ENCODE data around the gene PIK3R2. TPM values are rescaled to one million over a fixed set of nuclear protein-coding genes. Genes with fewer than 3 reads are reported as not detected.

Gene PIK3R2
- total and polyA plus RNA-seq, 2 of the 4 experiments (the other 2 are of a cell fraction) = 12.2 to 25.1 TPM

DNA sequence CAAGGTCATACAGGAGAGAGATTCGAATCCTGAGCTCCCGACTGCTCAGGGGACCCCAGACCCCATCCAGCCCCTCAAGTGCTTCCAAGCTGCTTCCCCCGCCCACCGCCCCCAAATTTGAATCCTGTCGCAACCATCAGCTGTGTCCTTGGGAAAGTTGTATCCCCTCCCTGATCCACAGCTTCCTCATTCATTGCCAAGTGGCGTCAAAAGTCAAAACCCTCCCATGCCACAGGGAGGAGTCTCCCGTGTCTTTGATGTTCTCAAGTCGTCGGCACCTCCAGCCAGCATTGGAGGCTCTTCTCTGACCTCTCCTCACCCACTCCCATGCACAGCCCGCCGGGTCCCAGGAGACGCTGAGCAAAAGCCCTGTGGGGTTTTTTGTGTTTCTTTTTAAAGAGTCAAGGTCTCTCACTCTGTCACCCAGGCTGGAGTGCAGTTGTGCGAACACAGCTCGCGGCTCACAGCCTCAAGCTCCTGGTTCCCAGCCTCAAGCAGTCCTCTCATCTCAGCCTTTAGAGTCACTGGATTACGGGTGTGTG lies 17.8 kb downstream of the PIK3R2 start:
- H3K23ac ChIP-seq (ENCODE audit: low read depth, low read length) = no peak overlapping the region
- H3K27me3 ChIP-seq (ENCODE audit: control insufficient read depth, insufficient read depth, low read length) = no peaks in the 10 kb centered on the region
- H4K20me1 ChIP-seq (ENCODE audit: insufficient read depth, low read length) = no peaks in the 10 kb centered on the region
- no peaks in the 10 kb centered on the region for H3K9me1 ChIP-seq (ENCODE audit: insufficient read depth, low read length)
- 100% methylated on average over 2 of the region's 16 CpGs; no CpG with 5 or more reads in 1 of the 2 experiments for WGBS, 2 experiments (ENCODE audit: extremely low coverage in 2 of 2, insufficient read length in 1 of 2)
- no peak overlapping the region for H2BK120ac ChIP-seq (ENCODE audit: low read depth, low read length)
- no peak overlapping the region for H4K91ac ChIP-seq (ENCODE audit: insufficient read depth, low read depth, low read length)
- BruUV-seq (replicated peaks) = no TSS peak
- DNase-seq = no peak
- H3K4me1 ChIP-seq (ENCODE audit: control insufficient read depth, insufficient read depth, low read length) = peaks cover 3% of the 10 kb centered on the region; the same call in 1 of the 2 replicates
- POLR2A ChIA-PET (ENCODE audit: unreplicated experiment) = interaction anchor here (0.6 kb wide), 1 partner anchor 311 kb away, joined by 3 read pairs; the partner anchor contains the start of gene RPL18A
- in situ Hi-C loops (cut with MboI; ENCODE audit: low sequenced_read_pairs) (no loop called here), intact Hi-C loops (cut with micrococcal nuclease) (loop anchor here (5.0 kb wide), 2 partner anchors 82 to 163 kb away; partner anchors contain the start of gene ARRDC2), dilution Hi-C loops (cut with HindIII; ENCODE audit: low sequenced_read_pairs, unreplicated experiment) (no loop called here)
- H3K4ac ChIP-seq (ENCODE audit: low read depth, low read length) = no peak overlapping the region
- no peaks in the 10 kb centered on the region for H3K79me1 ChIP-seq (ENCODE audit: low read depth in 1 of 2, low read length in 2 of 2)
- H4K5ac ChIP-seq (ENCODE audit: low read depth, low read length) = no peak overlapping the region
- H3K36me3 ChIP-seq (ENCODE audit: control insufficient read depth, insufficient read depth, low read length) = peaks cover 26% of the 10 kb centered on the region
- H3K14ac ChIP-seq (replicated peaks; ENCODE audit: low read depth, low read length) = no peak overlapping the region
- H2BK20ac ChIP-seq (ENCODE audit: low read depth, low read length) = no peak overlapping the region
- H3K27ac ChIP-seq (ENCODE audit: insufficient read depth, low read length) = no peak overlapping the region
- no peak overlapping the region for H2AK5ac ChIP-seq (ENCODE audit: low read depth, low read length)
- no peak overlapping the region for H4K8ac ChIP-seq (ENCODE audit: low read depth in 2 of 2, low read length in 2 of 2)
- no peak overlapping the region for H2AK9ac ChIP-seq (replicated peaks; ENCODE audit: low read depth, low read length, poor library complexity)
- CTCF ChIA-PET = interaction anchor here (0.8 kb wide), 1 partner anchor 22 kb away, joined by 4 read pairs; no protein-coding TSS in a partner anchor
- H3K9ac ChIP-seq (ENCODE audit: low read depth, low read length) = no peak overlapping the region
- H3K56ac ChIP-seq (ENCODE audit: extremely low read depth, insufficient read depth, low read length) = no peak overlapping the region
- no peak overlapping the region for H2AFZ ChIP-seq (replicated peaks; ENCODE audit: low read length, poor library complexity)
- H3K18ac ChIP-seq (ENCODE audit: low read depth, low read length) = no peak overlapping the region
- no peaks in the 10 kb centered on the region for H3K9me3 ChIP-seq (ENCODE audit: control insufficient read depth, insufficient read depth, low read length)
- no peak overlapping the region for H3K4me3 ChIP-seq (ENCODE audit: insufficient read depth, low read depth, low read length)
- H2BK5ac ChIP-seq (ENCODE audit: low read depth, low read length, poor library complexity, severe bottlenecking) = no peak overlapping the region
- H3K4me2 ChIP-seq (ENCODE audit: low read depth, low read length) = no peak overlapping the region
- no peak for TF ChIP-seq NFE2L2 (IDR thresholded peaks at IDR 0.05; ENCODE audit: low read depth, low read length)
- no peak for TF ChIP-seq MAFK (IDR thresholded peaks at IDR 0.05; ENCODE audit: low read depth, low read length)
- TF ChIP-seq, protein P1, sequence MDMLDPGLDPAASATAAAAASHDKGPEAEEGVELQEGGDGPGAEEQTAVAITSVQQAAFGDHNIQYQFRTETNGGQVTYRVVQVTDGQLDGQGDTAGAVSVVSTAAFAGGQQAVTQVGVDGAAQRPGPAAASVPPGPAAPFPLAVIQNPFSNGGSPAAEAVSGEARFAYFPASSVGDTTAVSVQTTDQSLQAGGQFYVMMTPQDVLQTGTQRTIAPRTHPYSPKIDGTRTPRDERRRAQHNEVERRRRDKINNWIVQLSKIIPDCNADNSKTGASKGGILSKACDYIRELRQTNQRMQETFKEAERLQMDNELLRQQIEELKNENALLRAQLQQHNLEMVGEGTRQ (IDR thresholded peaks at IDR 0.05; ENCODE audit: low read depth, low read length) = no peak
- TF ChIP-seq BHLHE40 (IDR thresholded peaks at IDR 0.05; ENCODE audit: low read depth, low read length) = no peak
- no peak for TF ChIP-seq RFX5 (IDR thresholded peaks at IDR 0.05; ENCODE audit: low read depth, low read length)
- no peak for TF ChIP-seq RCOR1 (IDR thresholded peaks at IDR 0.05; ENCODE audit: insufficient replicate concordance, low read length)
- TF ChIP-seq MXI1 (IDR thresholded peaks at IDR 0.05; ENCODE audit: borderline replicate concordance, low read depth, low read length) = no peak
- TF ChIP-seq FOS (IDR thresholded peaks at IDR 0.05; ENCODE audit: low read depth, low read length) = no peak
- TF ChIP-seq, protein P2, sequence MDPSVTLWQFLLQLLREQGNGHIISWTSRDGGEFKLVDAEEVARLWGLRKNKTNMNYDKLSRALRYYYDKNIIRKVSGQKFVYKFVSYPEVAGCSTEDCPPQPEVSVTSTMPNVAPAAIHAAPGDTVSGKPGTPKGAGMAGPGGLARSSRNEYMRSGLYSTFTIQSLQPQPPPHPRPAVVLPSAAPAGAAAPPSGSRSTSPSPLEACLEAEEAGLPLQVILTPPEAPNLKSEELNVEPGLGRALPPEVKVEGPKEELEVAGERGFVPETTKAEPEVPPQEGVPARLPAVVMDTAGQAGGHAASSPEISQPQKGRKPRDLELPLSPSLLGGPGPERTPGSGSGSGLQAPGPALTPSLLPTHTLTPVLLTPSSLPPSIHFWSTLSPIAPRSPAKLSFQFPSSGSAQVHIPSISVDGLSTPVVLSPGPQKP (IDR thresholded peaks at IDR 0.05; ENCODE audit: borderline replicate concordance, low read depth, low read length) = no peak
- no peak for TF ChIP-seq MAZ (IDR thresholded peaks at IDR 0.05; ENCODE audit: borderline replicate concordance, low read depth, low read length)
- TF ChIP-seq, protein P3, sequence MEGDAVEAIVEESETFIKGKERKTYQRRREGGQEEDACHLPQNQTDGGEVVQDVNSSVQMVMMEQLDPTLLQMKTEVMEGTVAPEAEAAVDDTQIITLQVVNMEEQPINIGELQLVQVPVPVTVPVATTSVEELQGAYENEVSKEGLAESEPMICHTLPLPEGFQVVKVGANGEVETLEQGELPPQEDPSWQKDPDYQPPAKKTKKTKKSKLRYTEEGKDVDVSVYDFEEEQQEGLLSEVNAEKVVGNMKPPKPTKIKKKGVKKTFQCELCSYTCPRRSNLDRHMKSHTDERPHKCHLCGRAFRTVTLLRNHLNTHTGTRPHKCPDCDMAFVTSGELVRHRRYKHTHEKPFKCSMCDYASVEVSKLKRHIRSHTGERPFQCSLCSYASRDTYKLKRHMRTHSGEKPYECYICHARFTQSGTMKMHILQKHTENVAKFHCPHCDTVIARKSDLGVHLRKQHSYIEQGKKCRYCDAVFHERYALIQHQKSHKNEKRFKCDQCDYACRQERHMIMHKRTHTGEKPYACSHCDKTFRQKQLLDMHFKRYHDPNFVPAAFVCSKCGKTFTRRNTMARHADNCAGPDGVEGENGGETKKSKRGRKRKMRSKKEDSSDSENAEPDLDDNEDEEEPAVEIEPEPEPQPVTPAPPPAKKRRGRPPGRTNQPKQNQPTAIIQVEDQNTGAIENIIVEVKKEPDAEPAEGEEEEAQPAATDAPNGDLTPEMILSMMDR (conservative IDR thresholded peaks at IDR 0.05; ENCODE audit: low read depth, low read length) = no peak
- no peak for TF ChIP-seq RAD21 (IDR thresholded peaks at IDR 0.05; ENCODE audit: low read length)
- no peak for TF ChIP-seq SMC3 (IDR thresholded peaks at IDR 0.05; ENCODE audit: low read depth, low read length)
- TF ChIP-seq CEBPB (IDR thresholded peaks at IDR 0.05; ENCODE audit: low read depth, low read length) = no peak
- H2BK15ac ChIP-seq (ENCODE audit: low read depth, low read length) = no peak overlapping the region
- no peak for ATAC-seq (ENCODE audit: low read depth)
